Esophagus squamous epithelium (tissue), 4 donors: ENCODE data around the gene DNAJA4.
A peak's percentile ranks its signal among the peaks of the same experiment; 100 is the strongest.

Experiments
- CTCF ChIP-seq, 6 experiments: fragments of 450-650 bp in 4 of 6; fragments of 200-600 bp in 2 of 6; sonication (generic) in 2 of 6; IDR thresholded peaks; one replicate each; pipeline ENCODE4 v1.5.1; 2016 to 2019; ENCODE audit warnings: antibody characterized with exemption in 6 of 6, mild to moderate bottlenecking in 4 of 6, moderate library complexity in 4 of 6
- POLR2A ChIP-seq, 4 donors: fragments of 450-650 bp; IDR thresholded peaks; one replicate each; pipeline ENCODE4 v1.6.1; 2017; ENCODE audit warnings: antibody characterized with exemption in 4 of 4, mild to moderate bottlenecking in 4 of 4, moderate library complexity in 3 of 4

DNA sequence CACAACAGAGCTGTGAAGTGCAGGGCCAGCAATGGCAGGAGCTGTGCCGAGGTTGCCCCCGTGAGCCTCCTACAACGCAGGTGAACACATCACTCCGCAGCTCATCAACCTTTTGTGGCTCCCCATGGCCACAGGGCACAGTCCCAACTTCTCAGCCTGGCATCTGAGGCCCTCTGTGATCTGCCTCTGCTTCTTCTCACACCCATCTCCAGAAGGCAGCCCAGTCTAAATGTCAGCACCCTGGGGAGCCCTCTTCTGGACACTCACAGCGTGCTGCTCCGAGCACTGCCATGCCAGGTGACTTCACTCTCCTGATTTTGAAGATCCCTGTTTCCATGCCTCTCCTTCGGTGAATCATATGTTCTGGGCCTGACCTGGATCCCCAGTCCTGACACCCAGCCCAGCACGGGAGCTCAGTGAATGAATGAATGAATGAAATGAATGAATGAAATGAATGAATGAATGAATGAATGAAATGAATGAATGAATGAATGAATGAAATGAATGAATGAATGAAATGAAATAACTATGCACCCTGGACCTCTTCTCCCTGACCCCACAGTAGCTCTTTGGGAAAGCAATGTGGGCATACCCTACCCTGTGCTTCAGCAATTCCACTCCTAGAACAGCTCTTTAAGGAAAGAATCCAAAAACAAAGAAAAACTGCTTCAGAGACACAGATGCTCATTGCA lies 52.9 kb downstream of the DNAJA4 start:
- TF ChIP-seq POLR2A (IDR thresholded peaks at IDR 0.05): no peak
- peak in 1 of 6 experiments; percentile 21 for TF ChIP-seq CTCF (IDR thresholded peaks at IDR 0.05)
